GM23248 (cell line): ENCODE data around the gene URGCP. TPM values are rescaled to one million over a fixed set of nuclear protein-coding genes. Genes with fewer than 3 reads are reported as not detected.

Source experiments
- DNase-seq: peaks from one replicate; pipeline ENCODE4 v3.0.0-alpha.2; 2015
- H2AFZ ChIP-seq: fragments of 200-600 bp; sonication (generic); 2 replicates; pipeline ENCODE4 v1.6.1; 2016; ENCODE audit warnings: antibody characterized with exemption
- H3F3A ChIP-seq: fragments of 200-600 bp; sonication (generic); 2 replicates; pipeline ENCODE4 v1.6.1; 2016; ENCODE audit warnings: mild to moderate bottlenecking, antibody characterized with exemption, mixed run types; ENCODE audit not compliant: insufficient read depth
- H3K27ac ChIP-seq: fragments of 200-600 bp; sonication (generic); 2 replicates; pipeline ENCODE4 v1.5.1; 2016; ENCODE audit warnings: mild to moderate bottlenecking
- H3K27me3 ChIP-seq: fragments of 200-600 bp; sonication (generic); replicated peaks from 2 replicates; pipeline ENCODE4 v1.6.1; 2016; ENCODE audit warnings: mild to moderate bottlenecking; ENCODE audit not compliant: insufficient read depth
- H3K36me3 ChIP-seq: fragments of 200-600 bp; sonication (generic); 2 replicates; pipeline ENCODE4 v1.6.1; 2016; ENCODE audit warnings: low read depth, mild to moderate bottlenecking
- H3K4me1 ChIP-seq: fragments of 200-600 bp; sonication (generic); 2 replicates; pipeline ENCODE4 v1.6.1; 2016; ENCODE audit warnings: mild to moderate bottlenecking; ENCODE audit not compliant: insufficient read depth
- H3K4me2 ChIP-seq: fragments of 200-600 bp; sonication (generic); one replicate; pipeline ENCODE4 v1.6.1; 2016; ENCODE audit warnings: mild to moderate bottlenecking; ENCODE audit not compliant: unreplicated experiment
- H3K4me3 ChIP-seq: fragments of 200-600 bp; sonication (generic); 2 replicates; pipeline ENCODE4 v1.5.1; 2016; ENCODE audit warnings: mild to moderate bottlenecking
- H3K79me2 ChIP-seq: fragments of 200-600 bp; sonication (generic); 2 replicates; pipeline ENCODE4 v1.6.1; 2016; ENCODE audit warnings: mild to moderate bottlenecking; ENCODE audit not compliant: insufficient read depth
- H3K9ac ChIP-seq: fragments of 200-600 bp; sonication (generic); 2 replicates; pipeline ENCODE4 v1.6.1; 2016; ENCODE audit warnings: mild to moderate bottlenecking
- H3K9me2 ChIP-seq: fragments of 200-600 bp; sonication (generic); 2 replicates; pipeline ENCODE4 v1.6.1; 2016; ENCODE audit warnings: mixed run types, mild to moderate bottlenecking, moderate library complexity; ENCODE audit not compliant: insufficient read depth
- H3K9me3 ChIP-seq: fragments of 200-600 bp; sonication (generic); one replicate; pipeline ENCODE4 v1.6.1; 2017; ENCODE audit warnings: low read depth
- H4K20me1 ChIP-seq: fragments of 200-600 bp; sonication (generic); 2 replicates; pipeline ENCODE4 v1.6.0; 2016; ENCODE audit not compliant: insufficient read depth
- EZH2 ChIP-seq: fragments of 200-600 bp; sonication (generic); IDR thresholded peaks from 2 replicates; pipeline ENCODE4 v1.6.1; 2018; ENCODE audit warnings: antibody characterized with exemption, mild to moderate bottlenecking; ENCODE audit not compliant: insufficient read depth, poor library complexity, severe bottlenecking
- EZH2phosphoT487 ChIP-seq: fragments of 200-600 bp; sonication (generic); IDR thresholded peaks from 2 replicates; pipeline ENCODE4 v1.6.1; 2018; ENCODE audit warnings: antibody characterized with exemption, moderate library complexity, mild to moderate bottlenecking, low read depth; ENCODE audit not compliant: insufficient read depth
- WGBS, 2 experiments: methylation state at CpG; one replicate each; pipeline ENCODE4 v1.1.6; 2015 to 2017; ENCODE audit warnings: low lambda C conversion rate in 2 of 2, low coverage in 1 of 2; ENCODE audit errors: missing lambda C conversion rate in 2 of 2; 5-methylcytosine and 5-hydroxymethylcytosine counted together
- in situ Hi-C: fragments of 300-500 bp; cut with MboI; formaldehyde crosslinking; loops from 2 replicates; pipeline ENCODE4 v1.15.0; 2020
- polyA plus RNA-seq: library from polyadenylated mRNA; unstranded; fragments of >200 nt; fragmentation: Nextera tagmentation; extraction: Ambion mirVana; gene quantifications from 2 replicates; pipeline ENCODE4 v1.2.1, GENCODE V29; 2016
- total RNA-seq: library from RNA; depleted of rRNA; stranded (reverse); fragments of >200 nt; shearing (Covaris generic); gene quantifications from 2 replicates; pipeline ENCODE4 v1.2.3, GENCODE V29; 2014

URGCP gene
- total and polyA plus RNA-seq, 2 experiments from 2014 or later: 26.5 to 29.6 TPM

- 88 to 93% methylated on average over 5 of the region's 5 CpGs for WGBS, 2 experiments
These were observed 55.9 kb downstream of the URGCP start for GRCh38 chr7:43850348-43851116.

DNA sequence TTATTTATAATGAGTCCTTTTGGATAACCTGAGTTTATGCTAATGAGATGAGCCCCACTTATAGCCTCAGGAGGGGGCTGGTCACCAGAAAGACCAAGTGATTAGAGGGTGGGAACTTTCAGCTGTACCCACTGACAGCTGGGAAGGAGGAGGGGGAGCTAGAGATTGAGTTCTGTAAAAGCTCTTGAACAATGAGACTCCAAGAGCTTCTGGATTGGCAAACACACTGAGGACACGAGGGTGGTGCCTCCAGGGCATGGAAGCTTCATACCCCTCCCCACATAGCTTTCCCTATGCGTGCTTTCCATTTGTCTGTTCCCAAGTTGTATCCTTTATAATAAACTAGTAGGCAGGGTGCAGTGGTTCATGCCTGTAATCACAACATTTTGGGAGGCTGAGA lies 57.3 kb downstream of the URGCP start:
- Histone ChIP-seq H3K79me2 (no peaks in the 10 kb centered on the region), H3K4me3 (no peak overlapping the region), H3K9me2 (no peaks in the 10 kb centered on the region), H3K27me3 (no peaks in the 10 kb centered on the region), H3K36me3 (no peaks in the 10 kb centered on the region), H3K27ac (no peak overlapping the region), H4K20me1 (no peaks in the 10 kb centered on the region), H3K4me2 (no peak overlapping the region), H3K9me3 (no peaks in the 10 kb centered on the region), H3K9ac (no peak overlapping the region), H3K4me1 (no peaks in the 10 kb centered on the region), H3F3A (peaks cover 6% of the 10 kb centered on the region; the same call in 1 of the 2 replicates), H2AFZ (no peak overlapping the region)
- DNase-seq: no peak
- in situ Hi-C loops: loop anchor here (25.0 kb wide), 1 partner anchor 262 kb away; the partner anchor contains the start of gene STK17A
- 67 to 71% methylated on average over 2 of the region's 2 CpGs for WGBS, 2 experiments
- TF ChIP-seq EZH2 (no peak), EZH2phosphoT487 (no peak)

More at GRCh38 chr7:43850348-43851116, 55.9 kb downstream of the URGCP start:
- Histone ChIP-seq H3K9ac (no peak overlapping the region), H3K27ac (no peak overlapping the region), H3K9me2 (no peaks in the 10 kb centered on the region), H3F3A (no peaks in the 10 kb centered on the region), H3K4me1 (no peaks in the 10 kb centered on the region), H3K79me2 (no peaks in the 10 kb centered on the region), H2AFZ (no peak overlapping the region), H3K36me3 (no peaks in the 10 kb centered on the region), H3K9me3 (no peaks in the 10 kb centered on the region), H3K4me3 (no peak overlapping the region), H4K20me1 (no peaks in the 10 kb centered on the region), H3K4me2 (no peak overlapping the region), H3K27me3 (no peaks in the 10 kb centered on the region)
- TF ChIP-seq EZH2phosphoT487 (no peak), EZH2 (no peak)
- no peak for DNase-seq
- in situ Hi-C loops: no loop called here

- H3F3A ChIP-seq: peaks cover 7% of the 10 kb centered on the region; the same call in 1 of the 2 replicates
- H2AFZ ChIP-seq: no peak overlapping the region
- H3K4me1 ChIP-seq: no peaks in the 10 kb centered on the region
- H3K4me2 ChIP-seq: no peak overlapping the region
- H3K9ac ChIP-seq: no peak overlapping the region
- no peak overlapping the region for H3K4me3 ChIP-seq
- no peaks in the 10 kb centered on the region for H3K27me3 ChIP-seq
- in situ Hi-C loops: loop anchor here (25.0 kb wide), 1 partner anchor 260 kb away; the partner anchor contains the start of gene STK17A
- no peaks in the 10 kb centered on the region for H3K79me2 ChIP-seq
- WGBS, 2 experiments: 59 to 67% methylated on average over 4 of the region's 4 CpGs
- H3K9me2 ChIP-seq: no peaks in the 10 kb centered on the region
- TF ChIP-seq EZH2phosphoT487: no peak
- TF ChIP-seq EZH2: no peak
- no peaks in the 10 kb centered on the region for H4K20me1 ChIP-seq
- no peaks in the 10 kb centered on the region for H3K9me3 ChIP-seq
- peak; percentile 11 for DNase-seq
- H3K36me3 ChIP-seq: no peaks in the 10 kb centered on the region
- H3K27ac ChIP-seq: no peak overlapping the region
These were observed 58.9 kb downstream of the URGCP start for GRCh38 chr7:43847496-43847895.

DNA sequence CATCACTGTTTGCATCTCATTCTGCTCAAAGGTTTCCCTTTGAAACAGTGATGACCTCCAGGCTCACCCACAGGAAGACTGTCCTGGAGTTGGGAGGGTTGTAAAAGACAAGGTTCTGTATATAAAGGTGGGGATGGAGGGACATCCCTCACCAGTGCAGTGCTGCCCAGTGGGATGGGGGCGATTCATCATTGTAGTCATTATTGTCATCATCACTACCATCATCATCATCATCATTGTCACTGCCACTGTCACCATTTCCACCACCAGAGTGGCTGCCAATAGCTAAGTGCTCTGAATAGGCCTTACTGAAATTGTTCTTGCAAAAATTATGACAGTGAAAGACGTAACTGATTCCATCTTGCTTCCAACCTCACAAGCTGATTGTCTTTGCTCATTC lies 61.7 kb downstream of the URGCP start:
- Histone ChIP-seq H3K79me2 (no peaks in the 10 kb centered on the region), H3K4me2 (no peak overlapping the region), H3K9ac (no peak overlapping the region), H3K9me2 (no peaks in the 10 kb centered on the region), H3K9me3 (no peaks in the 10 kb centered on the region), H3K27ac (no peak overlapping the region), H3K4me1 (no peaks in the 10 kb centered on the region), H3K4me3 (no peak overlapping the region), H4K20me1 (no peaks in the 10 kb centered on the region), H3F3A (peaks cover 7% of the 10 kb centered on the region; the same call in 1 of the 2 replicates), H3K36me3 (no peaks in the 10 kb centered on the region), H2AFZ (no peak overlapping the region), H3K27me3 (no peaks in the 10 kb centered on the region)
- TF ChIP-seq EZH2 (no peak), EZH2phosphoT487 (no peak)
- in situ Hi-C loops: loop anchor here (25.0 kb wide), 1 partner anchor 257 kb away; the partner anchor contains the start of gene STK17A
- DNase-seq: no peak
- WGBS, 2 experiments: 75 to 80% methylated on average over 2 of the region's 2 CpGs
